Epithelial cell of umbilical artery (primary cell): ENCODE measurements around the gene ATP11B. TPM values are rescaled to one million over a fixed set of nuclear protein-coding genes. Genes with fewer than 3 reads are reported as not detected.

Experiments
- total RNA-seq: library from RNA; depleted of rRNA; stranded (reverse); fragments of >200 nt; gene quantifications from 2 replicates; pipeline ENCODE4 v1.2.3, GENCODE V29; 2014

ATP11B gene
- 55.2 and 66.0 TPM in 2 replicates for total RNA-seq

DNA sequence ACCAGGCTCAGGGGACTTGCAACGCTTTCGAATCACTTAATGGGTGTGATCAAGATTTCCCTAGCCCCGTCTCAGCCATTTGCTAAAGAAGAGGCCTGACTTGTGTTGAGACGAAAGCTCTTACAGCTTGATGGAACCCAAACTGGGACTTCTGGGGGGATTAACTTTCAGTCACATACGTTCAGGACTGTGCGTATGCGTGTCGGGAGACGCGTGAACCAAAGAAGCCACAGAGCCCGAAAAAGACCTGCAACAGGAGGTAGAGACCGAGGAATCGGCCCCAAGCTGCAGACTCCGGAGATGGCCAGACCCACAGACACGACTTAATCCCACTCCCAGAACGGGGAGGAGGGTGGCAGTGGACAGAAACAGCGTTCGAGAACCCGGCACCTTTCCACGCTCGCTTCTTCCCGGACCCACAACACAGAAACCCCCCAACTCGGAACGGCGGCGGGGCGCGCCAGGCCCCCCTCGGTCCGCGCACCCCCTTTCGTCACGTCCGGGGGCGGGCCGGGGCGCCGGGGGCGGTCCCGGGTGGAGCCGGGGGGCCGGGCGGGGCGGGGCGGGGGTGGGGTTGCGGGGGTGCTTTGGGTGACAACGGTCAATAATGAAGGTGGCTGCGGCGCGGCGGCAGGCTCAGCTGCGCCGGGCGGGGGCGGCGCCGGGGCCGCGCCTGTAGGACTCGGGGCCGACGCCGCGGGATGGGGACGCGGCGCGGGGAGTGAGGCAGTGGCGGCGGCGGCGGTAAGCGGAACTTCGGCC lies at the start of gene ATP11B:
Gene ATP11B (plus strand): TSS at position 604 of the 762 bp plus-strand sequence. CDS start 256 bp downstream, outside the sequence.

Other genes with a start within 250 kb of the ATP11B start
- gene DCUN1D1, start 187.0 kb downstream of the ATP11B start, total RNA-seq: 30.9 and 42.2 TPM in 2 replicates